Left ventricle myocardium inferior (tissue), 1 donor: ENCODE measurements around the gene MCM8. TPM values are rescaled to one million over a fixed set of nuclear protein-coding genes. Genes with fewer than 3 reads are reported as not detected.

ENCODE experiments used
- DNase-seq: peaks from one replicate; pipeline ENCODE4 v3.0.0-alpha.2; 2020
- H3K27ac ChIP-seq: fragments of 200-600 bp; replicated peaks from 2 replicates; pipeline ENCODE4 v1.8.0; 2021
- H3K27me3 ChIP-seq: fragments of 200-600 bp; 2 replicates; pipeline ENCODE4 v1.8.0; 2021; ENCODE audit warnings: low read depth
- H3K36me3 ChIP-seq: fragments of 200-600 bp; 2 replicates; pipeline ENCODE4 v1.8.0; 2021
- H3K4me1 ChIP-seq: fragments of 200-600 bp; 2 replicates; pipeline ENCODE4 v1.8.0; 2021
- H3K4me3 ChIP-seq: fragments of 200-600 bp; 2 replicates; pipeline ENCODE4 v1.8.0; 2021; ENCODE audit warnings: mild to moderate bottlenecking, moderate library complexity
- H3K9me3 ChIP-seq: fragments of 200-600 bp; replicated peaks from 2 replicates; pipeline ENCODE4 v1.8.0; 2021
- intact Hi-C: fragments of 100-400 bp; cut with micrococcal nuclease; formaldehyde crosslinking; loops from one replicate; pipeline ENCODE4 v1.11.0; 2022
- total RNA-seq: library from RNA; stranded (reverse); fragmentation: NEBNext Ultra II Directional; extraction: Animal tissue kit (Norgen Biotek cat#: 25700); gene quantifications from one replicate; pipeline ENCODE4 v1.2.1, GENCODE V29; 2021
- TF ChIP-seq, protein P1 (sequence below): fragments of 200-600 bp; IDR thresholded peaks from 2 replicates; pipeline ENCODE4 v1.8.0; 2021; ENCODE audit warnings: antibody characterized with exemption, mild to moderate bottlenecking, borderline replicate concordance
- donor health status: DM: no; HTN: yes; CAD: no; lungs with severe emphysema.

The MCM8 gene
- total RNA-seq, 1 donor from 2014 or later, result 6.9 TPM

DNA sequence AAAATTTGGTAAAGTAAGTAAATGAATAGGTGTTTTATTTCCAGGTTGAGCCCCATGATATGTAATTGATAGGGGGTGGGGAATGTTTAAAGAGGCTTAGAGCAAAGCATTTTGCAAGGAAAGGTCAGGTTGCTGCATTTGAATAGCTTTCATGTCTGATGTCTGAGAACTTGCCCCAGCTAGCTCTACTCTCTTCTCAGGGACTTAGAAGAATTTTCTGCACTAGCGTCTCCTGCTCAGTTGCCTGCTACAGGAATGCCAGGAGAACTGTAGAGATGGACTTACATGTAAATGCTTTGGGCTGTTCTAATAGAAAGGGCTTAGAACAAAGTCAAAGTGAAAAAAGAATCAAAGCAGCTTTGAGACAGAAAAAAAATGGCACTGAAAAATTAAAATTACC is 35.6 kb upstream of the MCM8 start:
- no peak for DNase-seq
- TF ChIP-seq, protein P1, sequence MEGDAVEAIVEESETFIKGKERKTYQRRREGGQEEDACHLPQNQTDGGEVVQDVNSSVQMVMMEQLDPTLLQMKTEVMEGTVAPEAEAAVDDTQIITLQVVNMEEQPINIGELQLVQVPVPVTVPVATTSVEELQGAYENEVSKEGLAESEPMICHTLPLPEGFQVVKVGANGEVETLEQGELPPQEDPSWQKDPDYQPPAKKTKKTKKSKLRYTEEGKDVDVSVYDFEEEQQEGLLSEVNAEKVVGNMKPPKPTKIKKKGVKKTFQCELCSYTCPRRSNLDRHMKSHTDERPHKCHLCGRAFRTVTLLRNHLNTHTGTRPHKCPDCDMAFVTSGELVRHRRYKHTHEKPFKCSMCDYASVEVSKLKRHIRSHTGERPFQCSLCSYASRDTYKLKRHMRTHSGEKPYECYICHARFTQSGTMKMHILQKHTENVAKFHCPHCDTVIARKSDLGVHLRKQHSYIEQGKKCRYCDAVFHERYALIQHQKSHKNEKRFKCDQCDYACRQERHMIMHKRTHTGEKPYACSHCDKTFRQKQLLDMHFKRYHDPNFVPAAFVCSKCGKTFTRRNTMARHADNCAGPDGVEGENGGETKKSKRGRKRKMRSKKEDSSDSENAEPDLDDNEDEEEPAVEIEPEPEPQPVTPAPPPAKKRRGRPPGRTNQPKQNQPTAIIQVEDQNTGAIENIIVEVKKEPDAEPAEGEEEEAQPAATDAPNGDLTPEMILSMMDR, result no peak
- Histone ChIP-seq H3K36me3 (no peaks in the 10 kb centered on the region), H3K27me3 (peaks cover 36% of the 10 kb centered on the region), H3K27ac (no peak overlapping the region), H3K4me3 (no peak overlapping the region), H3K4me1 (peaks cover 7% of the 10 kb centered on the region), H3K9me3 (no peaks in the 10 kb centered on the region)
- intact Hi-C loops, result no loop called here

DNA sequence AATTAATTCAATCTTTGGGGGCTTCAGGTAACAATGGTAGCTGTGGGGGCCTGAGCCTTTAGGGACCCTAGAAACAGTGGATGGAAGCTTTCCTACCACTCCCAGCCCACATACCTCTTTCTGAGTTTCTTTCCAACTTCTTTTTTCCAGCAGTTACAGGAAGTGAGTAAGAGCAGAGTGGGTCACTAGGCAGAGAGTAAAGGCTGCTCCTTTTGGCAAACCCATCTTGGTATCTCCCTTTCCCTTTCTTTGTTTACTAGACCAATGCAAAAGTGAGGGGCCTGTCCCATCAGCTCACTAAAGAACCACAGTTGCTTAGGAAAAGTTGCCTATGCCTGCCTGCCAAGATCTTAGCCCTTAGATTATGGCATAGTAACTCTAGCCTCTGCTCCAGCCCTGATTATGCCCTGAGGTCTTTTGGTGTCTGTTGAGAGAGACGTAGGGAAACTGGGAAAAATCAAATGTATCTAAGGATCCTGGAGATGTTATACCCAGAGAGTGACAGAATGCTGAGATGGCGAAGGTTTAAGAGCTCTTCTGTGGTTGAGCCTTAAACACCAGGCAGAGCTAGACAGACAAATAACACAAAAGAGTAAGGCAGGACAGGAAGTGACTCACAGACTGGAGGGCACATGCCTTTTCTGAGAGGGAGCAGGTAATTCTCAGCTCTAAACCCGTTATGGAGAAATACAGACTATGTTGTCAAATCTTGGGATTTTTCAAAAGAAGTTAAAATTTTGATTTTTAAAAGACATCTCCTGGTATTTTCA is 31.4 kb upstream of the MCM8 start:
- intact Hi-C loops, result no loop called here
- Histone ChIP-seq H3K9me3 (no peaks in the 10 kb centered on the region), H3K36me3 (no peaks in the 10 kb centered on the region), H3K4me3 (no peak overlapping the region), H3K4me1 (no peaks in the 10 kb centered on the region), H3K27me3 (peaks cover 19% of the 10 kb centered on the region), H3K27ac (no peak overlapping the region)
- TF ChIP-seq, protein P1, result no peak
- no peak for DNase-seq

DNA sequence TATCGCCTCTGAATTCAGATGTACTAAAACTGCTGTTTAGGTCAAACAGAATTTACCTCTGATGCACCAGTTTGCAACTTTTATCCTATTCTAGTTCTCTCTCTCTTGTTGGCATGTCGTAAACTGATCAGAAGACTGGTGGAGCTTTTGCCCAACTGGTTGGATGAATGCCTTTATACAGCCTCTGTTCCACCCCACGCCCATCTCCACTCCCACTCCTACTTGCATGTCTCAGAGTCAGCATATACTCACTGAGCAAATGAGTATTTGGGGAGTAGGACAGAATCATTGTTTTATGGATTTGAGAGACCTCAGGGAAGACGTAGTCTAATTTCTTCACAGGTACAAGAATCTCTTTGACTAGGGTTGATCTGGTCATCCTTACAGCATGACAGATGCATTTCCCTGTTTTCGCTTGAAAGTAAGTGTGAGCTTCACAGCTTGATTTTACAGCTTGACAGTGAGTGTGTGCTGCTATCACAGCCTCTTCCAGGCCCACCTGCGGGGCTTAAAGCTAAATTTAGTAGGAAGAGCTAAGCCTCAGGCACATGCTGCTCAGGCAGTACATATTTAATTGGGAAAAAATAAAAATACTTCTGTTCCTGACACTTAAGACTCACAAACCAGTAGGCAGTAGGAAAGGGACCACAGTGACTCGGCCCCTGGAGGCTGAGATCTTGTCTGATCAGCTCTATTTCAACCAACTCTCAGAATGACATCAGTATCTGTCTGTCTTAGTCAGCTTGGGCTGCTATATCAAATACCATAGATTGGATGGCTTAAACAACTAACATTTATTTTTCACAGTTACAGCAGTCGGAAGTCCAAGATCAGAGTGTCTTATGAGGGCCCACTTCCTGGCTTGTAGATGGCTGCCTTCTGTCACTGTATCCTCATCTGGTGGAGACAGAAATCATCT is 30.6 kb upstream of the MCM8 start:
- Histone ChIP-seq H3K9me3 (no peaks in the 10 kb centered on the region), H3K27ac (no peak overlapping the region), H3K36me3 (no peaks in the 10 kb centered on the region), H3K27me3 (peaks cover 12% of the 10 kb centered on the region), H3K4me1 (no peaks in the 10 kb centered on the region), H3K4me3 (no peak overlapping the region)
- TF ChIP-seq, protein P1, result no peak
- no peak for DNase-seq
- intact Hi-C loops, result loop anchor here (10.0 kb wide), 1 partner anchor 115 kb away; no protein-coding TSS in a partner anchor

DNA sequence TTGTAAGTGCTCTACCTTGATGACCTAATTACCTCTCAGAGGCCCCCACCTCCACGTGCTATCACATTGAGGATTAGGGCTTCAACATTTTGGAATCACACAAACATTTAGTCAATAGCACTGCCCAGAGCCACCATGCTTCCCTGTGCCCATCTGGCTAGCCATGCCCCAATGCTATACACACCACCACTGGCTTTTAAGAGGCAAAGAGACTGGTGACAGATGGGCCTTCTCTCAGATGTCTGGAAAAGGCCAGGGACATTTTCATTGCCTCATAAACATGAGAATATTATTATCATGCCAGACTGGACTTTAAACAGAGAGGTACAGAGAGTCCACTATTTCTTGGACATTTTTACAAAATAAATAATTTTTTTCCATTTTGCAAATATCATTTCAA is 29.9 kb upstream of the MCM8 start:
- TF ChIP-seq, protein P1, result no peak
- no peak overlapping the region for H3K27ac ChIP-seq
- no peaks in the 10 kb centered on the region for H3K4me1 ChIP-seq
- H3K4me3 ChIP-seq, result no peak overlapping the region
- H3K9me3 ChIP-seq, result no peaks in the 10 kb centered on the region
- DNase-seq, result no peak
- H3K36me3 ChIP-seq, result no peaks in the 10 kb centered on the region
- H3K27me3 ChIP-seq, result peaks cover 12% of the 10 kb centered on the region
- intact Hi-C loops, result loop anchor here (10.0 kb wide), 1 partner anchor 116 kb away; no protein-coding TSS in a partner anchor

DNA sequence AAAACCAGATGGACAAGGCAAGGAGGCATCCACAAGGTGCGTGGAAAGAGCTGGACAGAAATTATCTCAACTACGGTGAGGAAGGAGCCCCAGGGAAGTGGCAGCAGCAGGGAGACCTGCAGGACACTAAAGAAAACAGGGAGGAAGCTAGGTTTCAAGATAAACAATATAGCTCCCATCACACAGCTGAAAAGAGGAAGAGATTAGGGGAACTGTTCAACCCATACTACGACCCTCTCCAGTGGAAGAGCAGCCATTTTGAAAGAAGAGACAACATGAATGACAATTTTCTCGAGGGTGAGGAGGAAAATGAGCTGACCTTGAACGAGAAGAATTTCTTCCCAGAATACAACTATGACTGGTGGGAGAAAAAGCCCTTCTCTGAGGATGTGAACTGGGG is 27.0 kb upstream of the MCM8 start:
- Histone ChIP-seq H3K27ac (no peak overlapping the region), H3K9me3 (no peaks in the 10 kb centered on the region), H3K4me1 (no peaks in the 10 kb centered on the region), H3K36me3 (no peaks in the 10 kb centered on the region), H3K27me3 (peaks cover 15% of the 10 kb centered on the region), H3K4me3 (no peak overlapping the region)
- intact Hi-C loops, result loop anchor here (10.0 kb wide), 1 partner anchor 119 kb away; no protein-coding TSS in a partner anchor
- no peak for DNase-seq
- TF ChIP-seq, protein P1, result no peak
